SJSA1 (cell line): Measurements from ENCODE around the gene CDK14. TPM values are rescaled to one million over a fixed set of nuclear protein-coding genes. Genes with fewer than 3 reads are reported as not detected.

Experiments used
- DNase-seq, 2 experiments: peaks; one replicate each; pipeline ENCODE4 v3.0.0-alpha.2; 2015 to 2020; ENCODE audit warnings: low spot score in 2 of 2, low read depth in 1 of 2
- H3K27ac ChIP-seq: fragments of 250-450 bp; sonication (Bioruptor Pico); 2 replicates; pipeline ENCODE4 v1.5.1; 2020; ENCODE audit warnings: mild to moderate bottlenecking, moderate library complexity
- H3K27me3 ChIP-seq: fragments of 250-450 bp; sonication (Bioruptor Pico); replicated peaks from 2 replicates; pipeline ENCODE4 v1.5.1; 2020; ENCODE audit warnings: mild to moderate bottlenecking, moderate library complexity
- H3K36me3 ChIP-seq: fragments of 250-450 bp; sonication (Bioruptor Pico); 2 replicates; pipeline ENCODE4 v1.5.1; 2020; ENCODE audit warnings: mild to moderate bottlenecking
- H3K4me1 ChIP-seq: fragments of 250-450 bp; sonication (Bioruptor Pico); replicated peaks from 2 replicates; pipeline ENCODE4 v1.6.1; 2021; ENCODE audit warnings: mild to moderate bottlenecking
- H3K4me3 ChIP-seq: fragments of 250-450 bp; sonication (Bioruptor Pico); 2 replicates; pipeline ENCODE4 v1.5.1; 2020; ENCODE audit warnings: mild to moderate bottlenecking
- H3K9me3 ChIP-seq: fragments of 250-450 bp; sonication (Bioruptor Pico); replicated peaks from 2 replicates; pipeline ENCODE4 v1.5.1; 2020; ENCODE audit warnings: mild to moderate bottlenecking
- total RNA-seq: library from RNA; depleted of rRNA; stranded (reverse); fragments of >200 nt; shearing (Covaris generic); gene quantifications from 2 replicates; pipeline ENCODE4 v1.2.3, GENCODE V29; 2014

CDK14 gene
- total RNA-seq, 1 experiment from 2014 or later = 20.8 TPM

DNA sequence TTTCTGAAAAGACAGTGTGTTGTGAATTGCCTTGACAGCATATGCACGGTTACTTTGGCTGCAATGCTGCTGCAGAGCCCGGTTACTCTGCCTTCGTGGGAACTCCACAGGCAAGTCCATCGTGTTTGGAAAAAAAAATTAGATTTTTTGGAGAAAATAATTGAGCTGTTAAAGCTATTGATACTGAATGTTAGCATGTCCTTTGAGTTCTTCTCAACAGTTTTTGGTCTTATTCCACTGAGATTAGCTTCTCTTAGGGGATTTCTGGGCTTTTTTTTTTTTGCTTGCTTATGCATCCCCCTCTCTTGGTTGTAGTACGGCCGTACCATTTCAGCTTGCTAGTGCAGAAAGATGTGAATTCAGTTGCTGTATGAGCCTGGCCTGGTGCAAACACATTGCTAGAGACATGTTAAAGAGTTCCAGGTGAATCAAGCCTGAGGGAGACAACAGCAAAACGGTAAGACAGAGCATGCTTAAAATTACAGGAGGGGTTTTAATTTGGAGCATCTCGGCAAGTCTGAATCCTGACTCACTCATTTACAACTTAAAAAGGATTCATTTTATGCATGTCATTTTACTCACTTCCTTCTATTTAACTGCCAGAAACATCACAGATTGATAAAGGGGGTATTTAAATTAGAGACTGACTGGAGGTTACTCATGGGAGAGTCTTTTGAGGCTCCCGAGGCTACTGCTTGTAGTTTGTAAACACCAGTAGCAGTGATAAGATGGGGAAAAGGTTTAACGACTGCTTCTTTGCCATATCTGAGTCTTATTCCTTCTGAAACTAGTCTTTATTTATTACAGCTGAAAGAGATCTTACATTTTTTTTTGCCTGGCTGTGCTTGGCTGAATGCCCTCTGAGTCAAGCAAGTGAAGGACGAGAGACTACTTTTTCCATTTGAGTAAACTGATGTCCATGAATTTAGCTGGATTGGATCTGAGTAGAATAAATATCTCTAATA lies 113.7 kb downstream of the CDK14 start:
- Histone ChIP-seq H3K9me3 (no peaks in the 10 kb centered on the region), H3K27ac (no peak overlapping the region), H3K36me3 (no peaks in the 10 kb centered on the region), H3K27me3 (no peaks in the 10 kb centered on the region), H3K4me3 (no peak overlapping the region), H3K4me1 (peaks cover 12% of the 10 kb centered on the region)
- DNase-seq = no peak

DNA sequence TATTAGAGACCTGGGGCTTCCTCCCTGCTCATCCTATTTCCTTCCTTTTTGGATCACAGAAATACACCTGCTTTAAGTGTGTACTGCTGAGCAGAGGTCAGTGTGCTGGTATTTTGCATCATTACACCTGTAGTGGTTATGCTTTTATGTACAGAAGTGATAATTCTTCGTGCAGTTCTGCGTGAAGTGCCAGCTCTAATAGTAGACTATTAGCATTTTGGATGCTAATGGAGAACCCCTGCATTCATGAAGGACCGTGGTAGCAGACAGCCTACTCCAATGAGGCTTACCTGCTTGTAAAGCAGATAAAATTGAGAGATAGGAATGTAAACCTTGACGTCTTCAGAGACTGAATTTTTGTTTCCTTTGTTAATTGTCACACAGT lies 114.3 kb downstream of the CDK14 start:
- Histone ChIP-seq H3K36me3 (no peaks in the 10 kb centered on the region), H3K9me3 (no peaks in the 10 kb centered on the region), H3K27me3 (no peaks in the 10 kb centered on the region), H3K27ac (no peak overlapping the region), H3K4me3 (no peak overlapping the region), H3K4me1 (peaks cover 12% of the 10 kb centered on the region)
- no peak for DNase-seq

DNA sequence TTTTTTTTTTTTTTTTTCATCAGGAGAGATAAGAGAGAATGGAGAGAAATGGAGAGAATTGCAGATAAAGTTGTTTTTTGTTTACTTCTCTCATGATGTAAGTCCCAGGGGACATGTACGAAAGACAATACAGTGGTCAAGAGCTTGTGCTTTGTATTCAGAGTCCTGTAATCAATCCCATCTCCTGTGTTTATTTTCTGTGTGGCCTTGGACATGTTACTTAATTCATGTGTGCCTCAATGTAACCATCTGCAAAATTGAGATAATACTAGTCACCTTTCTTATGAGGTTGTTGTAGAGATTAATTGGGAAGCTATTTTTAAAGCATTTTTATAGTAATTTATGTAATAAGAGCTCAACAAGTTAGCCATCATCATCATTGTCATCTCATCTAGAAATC lies 117.5 kb downstream of the CDK14 start:
- Histone ChIP-seq H3K27ac (no peak overlapping the region), H3K9me3 (no peaks in the 10 kb centered on the region), H3K4me3 (no peak overlapping the region), H3K27me3 (no peaks in the 10 kb centered on the region), H3K36me3 (no peaks in the 10 kb centered on the region), H3K4me1 (peaks cover 6% of the 10 kb centered on the region)
- no peak for DNase-seq

DNA sequence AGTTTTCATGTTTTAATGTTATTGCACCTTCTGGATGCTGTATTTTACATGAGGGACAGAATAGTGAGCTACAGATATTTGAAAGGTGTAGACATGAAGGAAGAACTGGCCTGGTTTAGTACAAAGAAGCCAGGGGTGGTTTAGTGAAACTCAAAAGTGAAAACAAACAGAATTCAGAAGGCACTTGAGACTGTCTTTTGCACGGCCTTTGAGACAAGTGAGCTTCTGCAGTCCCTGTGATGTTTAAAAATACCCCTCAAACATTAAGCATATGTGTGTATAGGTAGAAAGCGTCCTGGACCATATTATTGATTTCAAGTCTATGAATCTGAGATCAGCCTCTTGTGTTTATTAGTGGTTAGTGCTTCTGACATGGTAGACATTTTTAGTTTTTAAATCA lies 118.9 kb downstream of the CDK14 start:
- no peaks in the 10 kb centered on the region for H3K9me3 ChIP-seq
- no peak for DNase-seq
- no peak overlapping the region for H3K4me3 ChIP-seq
- no peaks in the 10 kb centered on the region for H3K27me3 ChIP-seq
- H3K36me3 ChIP-seq = no peaks in the 10 kb centered on the region
- H3K27ac ChIP-seq = no peak overlapping the region
- peaks cover 6% of the 10 kb centered on the region for H3K4me1 ChIP-seq

DNA sequence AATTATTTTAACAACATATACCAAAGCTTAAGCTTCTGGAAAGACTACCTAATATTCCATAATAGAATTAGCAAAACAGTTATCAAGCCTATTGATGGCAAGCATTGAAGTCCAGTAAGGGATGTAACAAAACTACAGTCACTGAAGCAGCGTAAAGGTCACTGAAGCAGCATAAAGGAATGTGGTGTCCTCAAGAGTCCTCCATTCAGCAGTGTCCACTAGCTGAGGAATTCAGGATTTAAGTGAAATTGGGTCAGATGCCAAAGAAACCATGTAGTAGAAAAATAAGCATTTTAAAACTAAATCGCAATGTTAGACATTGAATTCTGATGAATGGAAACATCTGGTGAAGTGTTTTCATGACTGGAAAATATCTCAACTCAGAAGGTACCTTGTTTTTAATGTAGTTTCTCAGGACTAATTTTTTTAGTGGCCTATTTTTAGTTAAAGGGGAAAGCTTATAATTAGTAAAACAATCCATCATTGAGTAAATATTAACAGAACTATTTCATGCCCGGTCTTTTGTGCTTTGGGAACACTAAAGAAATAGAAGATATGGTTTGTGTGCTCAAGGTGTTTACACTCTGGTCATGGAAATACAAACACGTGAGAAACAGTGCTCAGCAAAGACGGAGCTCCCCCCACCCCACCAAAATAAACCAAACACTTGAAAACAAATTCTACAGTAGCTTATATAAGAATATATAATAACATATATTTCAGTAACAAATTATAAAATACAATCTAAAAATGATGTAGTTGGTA lies 121.4 kb downstream of the CDK14 start:
- Histone ChIP-seq H3K27ac (no peak overlapping the region), H3K4me3 (no peak overlapping the region), H3K27me3 (no peaks in the 10 kb centered on the region), H3K9me3 (no peaks in the 10 kb centered on the region), H3K36me3 (no peaks in the 10 kb centered on the region), H3K4me1 (peaks cover 14% of the 10 kb centered on the region)
- no peak for DNase-seq

DNA sequence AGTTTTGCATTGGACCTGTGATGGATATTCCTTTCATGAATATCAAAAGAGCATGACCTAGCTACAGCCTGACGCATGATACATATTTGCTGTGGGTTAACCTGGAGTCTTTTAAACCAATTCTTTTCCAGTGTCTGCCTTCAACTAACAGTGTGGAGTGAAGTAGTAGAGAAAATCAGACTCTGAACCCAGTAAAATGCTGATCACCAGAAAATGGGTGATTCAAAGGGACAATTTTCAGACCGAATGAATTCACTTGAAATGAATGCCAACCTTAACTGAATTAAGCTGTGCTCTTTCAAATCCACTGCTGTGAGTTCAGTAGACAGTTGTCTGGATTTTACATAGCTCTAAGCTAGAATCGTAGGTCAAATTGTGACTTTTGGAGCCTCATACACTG lies 123.0 kb downstream of the CDK14 start:
- no peak for DNase-seq
- no peaks in the 10 kb centered on the region for H3K27me3 ChIP-seq

DNA sequence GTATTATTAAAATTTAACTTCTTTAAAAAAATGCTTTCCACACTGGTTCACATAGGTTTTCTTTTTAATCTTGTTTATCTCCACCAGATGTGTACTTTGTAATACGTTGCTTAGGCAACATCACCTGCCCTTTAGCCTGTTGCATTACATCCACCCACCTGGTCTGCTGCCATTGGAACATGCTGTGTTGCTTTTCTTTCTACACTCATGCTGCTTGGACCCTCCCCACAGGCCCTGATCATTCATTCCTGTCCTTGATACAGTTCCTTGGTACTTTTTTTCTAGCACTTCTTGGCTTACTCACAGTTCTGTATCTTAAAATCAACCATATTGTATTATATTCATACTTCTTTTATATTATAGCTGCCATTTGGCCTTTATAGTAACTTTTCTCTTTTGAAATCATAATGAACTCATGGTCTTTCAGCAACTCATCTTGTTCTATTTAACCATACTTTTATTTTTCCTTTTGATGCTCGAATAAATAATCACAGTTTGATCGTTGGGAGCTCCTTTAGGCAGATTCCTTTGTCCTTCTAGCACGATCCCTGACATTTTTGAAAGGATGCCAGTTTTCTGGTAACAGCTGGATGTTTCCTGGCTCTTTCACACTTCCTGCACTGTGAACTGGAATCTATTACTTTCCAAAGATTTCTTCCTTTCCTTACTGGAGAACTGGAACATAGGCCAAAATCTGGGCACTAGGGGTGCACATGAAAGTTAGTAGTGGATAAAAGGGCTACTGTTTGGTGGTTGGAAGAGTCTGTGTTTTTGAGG lies 125.1 kb downstream of the CDK14 start:
- DNase-seq = peak in 1 of 2 experiments; percentile 33
- Histone ChIP-seq H3K27ac (no peak overlapping the region), H3K36me3 (no peaks in the 10 kb centered on the region), H3K9me3 (no peaks in the 10 kb centered on the region), H3K27me3 (no peaks in the 10 kb centered on the region), H3K4me3 (no peak overlapping the region), H3K4me1 (peaks cover 17% of the 10 kb centered on the region)

More for the DNA sequence above, 123.0 kb downstream of the CDK14 start:
- Histone ChIP-seq H3K9me3 (no peaks in the 10 kb centered on the region), H3K27ac (no peak overlapping the region), H3K4me1 (peaks cover 14% of the 10 kb centered on the region), H3K36me3 (no peaks in the 10 kb centered on the region), H3K4me3 (no peak overlapping the region)

DNA sequence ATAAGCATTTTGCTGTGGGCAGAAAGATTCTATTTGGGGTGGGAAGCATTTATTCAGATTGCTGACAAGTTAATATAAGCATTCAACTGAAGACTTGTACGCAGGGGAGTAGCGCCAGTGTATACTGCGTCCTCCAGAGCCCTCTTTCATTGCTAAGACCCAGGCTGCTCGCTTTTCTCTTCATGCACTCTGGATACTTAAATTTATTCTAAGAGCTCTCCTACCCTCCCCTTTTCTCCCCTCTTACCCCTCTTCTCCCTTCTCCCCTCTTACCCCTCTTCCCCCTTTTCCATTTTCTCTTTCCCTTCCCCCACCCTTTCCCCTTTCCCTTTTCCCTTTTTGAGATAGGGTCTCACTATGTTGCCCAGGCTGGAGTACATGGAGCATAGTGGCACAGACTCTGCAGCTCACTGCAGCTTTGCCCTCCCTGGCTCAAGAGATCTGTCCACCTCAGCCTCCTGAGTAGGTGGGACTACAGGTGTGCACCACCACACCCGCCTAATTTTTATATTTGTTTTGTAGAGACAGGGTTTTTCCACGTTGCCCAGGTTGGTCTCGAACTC lies 125.8 kb downstream of the CDK14 start:
- H3K4me3 ChIP-seq = no peak overlapping the region
- no peak overlapping the region for H3K27ac ChIP-seq
- no peaks in the 10 kb centered on the region for H3K36me3 ChIP-seq
- DNase-seq = no peak
- H3K9me3 ChIP-seq = no peaks in the 10 kb centered on the region
- H3K27me3 ChIP-seq = no peaks in the 10 kb centered on the region
- H3K4me1 ChIP-seq = peaks cover 25% of the 10 kb centered on the region

DNA sequence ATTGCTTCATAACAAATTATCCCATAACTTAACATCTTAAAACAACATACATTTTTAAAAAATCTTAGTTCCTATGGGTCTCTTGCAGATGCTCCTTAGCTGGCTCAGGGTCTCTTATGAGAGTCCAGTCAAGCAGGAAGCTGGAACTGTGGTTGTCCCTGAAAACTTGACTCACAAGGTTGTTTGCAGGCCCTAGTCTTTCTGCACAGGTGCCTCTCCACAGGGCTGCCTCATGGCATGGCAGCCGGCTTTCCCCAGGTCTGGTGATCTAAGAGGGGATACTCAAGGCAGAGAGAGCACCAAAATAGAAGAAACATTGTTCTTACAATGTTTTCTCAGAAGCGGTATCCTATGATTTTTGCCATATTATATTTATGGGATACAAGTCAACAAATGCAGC lies 127.1 kb downstream of the CDK14 start:
- no peak for DNase-seq
- Histone ChIP-seq H3K27ac (no peak overlapping the region), H3K36me3 (no peaks in the 10 kb centered on the region), H3K4me3 (no peak overlapping the region), H3K27me3 (no peaks in the 10 kb centered on the region), H3K4me1 (peaks cover 21% of the 10 kb centered on the region), H3K9me3 (no peaks in the 10 kb centered on the region)

DNA sequence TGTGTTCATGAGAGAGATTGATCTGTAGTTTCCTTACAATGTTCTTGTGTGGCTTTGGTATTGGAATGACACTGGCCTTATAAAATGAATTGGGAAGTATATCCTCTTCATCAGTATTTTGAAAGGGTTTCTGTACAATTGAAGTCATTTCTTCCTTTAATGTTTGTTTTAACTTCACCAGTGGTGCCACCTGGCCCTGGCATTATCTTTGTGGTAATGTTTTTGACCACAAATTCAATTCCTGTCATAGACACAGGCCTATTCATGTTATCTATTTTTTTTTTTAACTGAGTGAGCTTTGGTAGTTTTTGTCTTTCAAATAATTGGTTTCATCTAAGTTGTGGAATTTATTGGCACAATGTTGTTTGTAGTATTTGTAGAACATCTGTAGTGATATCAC lies 127.7 kb downstream of the CDK14 start:
- Histone ChIP-seq H3K27ac (no peak overlapping the region), H3K27me3 (no peaks in the 10 kb centered on the region)

DNA sequence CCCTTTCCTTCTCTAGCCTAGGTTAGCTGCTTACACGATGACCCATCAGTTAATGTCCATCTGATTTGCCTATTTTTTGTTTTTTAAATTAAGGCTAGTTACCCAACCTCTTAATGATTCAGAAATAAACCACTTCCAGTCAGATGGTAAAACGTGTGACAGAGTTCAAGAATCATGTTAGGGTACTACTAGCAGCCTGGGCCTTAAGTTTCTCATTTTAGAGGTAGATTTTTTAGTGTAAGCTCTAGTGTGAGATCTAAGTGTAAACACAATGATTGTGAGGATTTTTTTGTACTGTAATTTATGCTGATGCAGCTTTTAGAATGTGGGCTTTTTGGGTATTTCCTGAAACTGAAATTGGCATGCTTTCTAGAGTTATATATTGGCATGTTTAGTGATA lies 130.0 kb downstream of the CDK14 start:
- Histone ChIP-seq H3K4me3 (no peak overlapping the region), H3K4me1 (peaks cover 18% of the 10 kb centered on the region), H3K36me3 (no peaks in the 10 kb centered on the region), H3K9me3 (no peaks in the 10 kb centered on the region), H3K27me3 (no peaks in the 10 kb centered on the region), H3K27ac (no peak overlapping the region)
- no peak for DNase-seq

More for the DNA sequence above, 127.7 kb downstream of the CDK14 start:
- no peak for DNase-seq
- Histone ChIP-seq H3K4me3 (no peak overlapping the region), H3K9me3 (no peaks in the 10 kb centered on the region), H3K36me3 (no peaks in the 10 kb centered on the region), H3K4me1 (peaks cover 21% of the 10 kb centered on the region)

DNA sequence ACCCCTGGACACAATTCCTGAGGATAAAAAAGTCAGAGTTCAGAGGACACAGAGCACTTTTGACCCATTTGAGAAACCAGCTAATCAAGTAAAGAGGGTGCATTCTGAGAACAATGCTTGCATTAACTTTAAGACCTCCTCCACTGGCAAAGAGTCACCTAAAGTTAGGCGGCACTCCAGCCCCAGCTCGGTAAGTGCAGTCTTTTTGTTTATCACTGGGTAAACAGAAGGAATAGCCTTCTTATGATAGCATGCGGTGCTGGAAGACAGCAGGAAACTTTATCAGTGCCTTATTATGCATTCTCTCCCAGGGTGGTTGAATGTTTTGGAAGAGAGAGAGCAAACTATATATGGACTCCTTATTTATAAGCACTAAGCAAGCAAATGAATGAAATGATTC lies 130.5 kb downstream of the CDK14 start:
- Histone ChIP-seq H3K9me3 (no peaks in the 10 kb centered on the region), H3K27ac (no peak overlapping the region), H3K4me3 (no peak overlapping the region), H3K27me3 (no peaks in the 10 kb centered on the region), H3K4me1 (peaks cover 13% of the 10 kb centered on the region), H3K36me3 (no peaks in the 10 kb centered on the region)
- peak in 1 of 2 experiments; percentile 52 for DNase-seq

DNA sequence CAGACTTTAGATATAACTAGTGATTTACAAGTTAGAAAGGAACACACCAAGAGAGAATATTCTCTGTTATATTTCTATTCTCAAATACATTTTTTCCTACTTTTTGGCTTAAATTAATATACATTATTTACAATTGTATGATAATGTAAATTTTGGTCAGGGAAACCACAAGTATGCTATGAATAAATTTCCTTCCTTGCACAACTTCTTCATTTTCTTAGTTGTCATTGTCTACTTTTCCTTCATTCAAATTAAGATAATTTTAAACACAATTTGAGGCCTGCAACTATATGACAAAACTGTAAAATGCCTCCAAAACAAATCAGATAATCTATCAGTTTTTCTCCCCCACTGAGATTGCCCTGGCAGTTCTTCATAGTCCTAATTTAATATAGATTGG lies 131.3 kb downstream of the CDK14 start:
- Histone ChIP-seq H3K27ac (no peak overlapping the region), H3K27me3 (no peaks in the 10 kb centered on the region), H3K4me3 (no peak overlapping the region), H3K9me3 (no peaks in the 10 kb centered on the region), H3K4me1 (peaks cover 13% of the 10 kb centered on the region), H3K36me3 (no peaks in the 10 kb centered on the region)
- no peak for DNase-seq
